GF-D8 (cell line): ENCODE results near the gene TJP3.
A peak's percentile ranks its signal among the peaks of the same experiment; 100 is the strongest.

Source experiments
- DNase-seq: peaks from one replicate; lab custom pipeline; 2025; lab: John Stamatoyannopoulos, UW

Gene TJP3

GRCh38 chr19:3712663-3713611 lies 4.8 kb downstream of the TJP3 start:
- no peak for DNase-seq

GRCh38 chr19:3716147-3716668 lies 8.0 kb downstream of the TJP3 start:
- DNase-seq, result no peak

- DNase-seq, result no peak
These were observed 11.7 kb downstream of the TJP3 start for GRCh38 chr19:3719868-3720267.

- DNase-seq, result no peak
These were observed 12.2 kb downstream of the TJP3 start for GRCh38 chr19:3720349-3720917.

GRCh38 chr19:3721131-3721886 lies 13.1 kb downstream of the TJP3 start:
- peak; percentile 15 for DNase-seq

- no peak for DNase-seq
These were observed 13.8 kb downstream of the TJP3 start for GRCh38 chr19:3721887-3722442.

- DNase-seq, result no peak
These were observed 14.4 kb downstream of the TJP3 start for GRCh38 chr19:3722443-3723109.

- no peak for DNase-seq
These were observed 14.9 kb downstream of the TJP3 start for GRCh38 chr19:3723110-3723488.

GRCh38 chr19:3723883-3724282 lies 15.7 kb downstream of the TJP3 start:
- no peak for DNase-seq

- DNase-seq, result no peak
These were observed 16.9 kb downstream of the TJP3 start for GRCh38 chr19:3725121-3725520.

- DNase-seq, result no peak
These were observed 17.6 kb downstream of the TJP3 start for GRCh38 chr19:3725640-3726310.

GRCh38 chr19:3730457-3730958 lies 22.3 kb downstream of the TJP3 start:
- no peak for DNase-seq

GRCh38 chr19:3732108-3732507 lies 23.9 kb downstream of the TJP3 start:
- DNase-seq, result no peak

GRCh38 chr19:3733549-3734309 lies 25.5 kb downstream of the TJP3 start:
- no peak for DNase-seq

GRCh38 chr19:3734310-3734600 lies 26.1 kb downstream of the TJP3 start:
- DNase-seq, result no peak

GRCh38 chr19:3736106-3736724 lies 28.0 kb downstream of the TJP3 start:
- DNase-seq, result no peak

GRCh38 chr19:3737487-3738205 lies 29.5 kb downstream of the TJP3 start:
- no peak for DNase-seq

- no peak for DNase-seq
These were observed 30.5 kb downstream of the TJP3 start for GRCh38 chr19:3738477-3739220.
